Erythroblast (primary cell): Measurements from ENCODE around the gene IGFLR1.

Experiments
- GATA1 ChIP-seq: IDR thresholded peaks from 2 replicates; pipeline ENCODE4 v1.6.1; 2011; ENCODE audit warnings: low read depth, mild to moderate bottlenecking, control low read depth, low read length, moderate library complexity
- POLR2A ChIP-seq: IDR thresholded peaks from 2 replicates; pipeline ENCODE4 v1.6.1; 2011; ENCODE audit warnings: mild to moderate bottlenecking, low read length

DNA sequence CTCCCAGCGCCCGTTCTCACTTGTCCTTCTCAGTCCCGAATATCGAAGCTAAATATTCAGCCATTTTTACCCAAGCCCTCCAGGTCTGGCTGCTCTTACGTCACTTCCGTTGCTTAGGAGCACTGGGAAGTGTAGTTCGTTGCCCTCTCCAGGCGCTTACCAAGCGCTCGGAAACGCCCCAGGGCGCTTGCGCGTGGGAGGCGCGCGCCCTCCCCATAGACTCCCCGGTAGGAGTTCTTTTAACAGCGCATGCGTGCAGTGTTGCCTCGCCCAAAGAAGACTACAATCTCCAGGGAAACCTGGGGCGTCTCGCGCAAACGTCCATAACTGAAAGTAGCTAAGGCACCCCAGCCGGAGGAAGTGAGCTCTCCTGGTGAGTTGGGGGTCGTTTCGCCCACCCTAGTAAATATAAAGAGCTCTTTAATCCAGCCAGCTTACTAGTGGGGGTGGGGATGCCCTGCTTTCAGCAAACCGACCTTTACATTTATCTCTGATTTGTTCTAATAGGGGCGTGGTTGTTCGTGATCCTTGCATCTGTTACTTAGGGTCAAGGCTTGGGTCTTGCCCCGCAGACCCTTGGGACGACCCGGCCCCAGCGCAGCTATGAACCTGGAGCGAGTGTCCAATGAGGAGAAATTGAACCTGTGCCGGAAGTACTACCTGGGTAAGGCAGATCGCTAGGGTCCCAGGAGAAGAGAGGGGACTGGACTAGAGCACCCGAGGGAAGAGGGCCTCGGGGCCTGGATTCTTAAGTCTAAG is 3.3 kb upstream of the IGFLR1 start, which contains the start of the genes PSENEN and U2AF1L4:
- peak; percentile 46 for TF ChIP-seq POLR2A
- no peak for TF ChIP-seq GATA1
